HFFc6 (cell line): ENCODE results near the gene HSP90B1. TPM values are rescaled to one million over a fixed set of nuclear protein-coding genes. Genes with fewer than 3 reads are reported as not detected.

Source experiments
- DNase-seq: peaks from one replicate; pipeline ENCODE4 v3.0.0-alpha.2; 2018
- H3K27ac Mint-ChIP-seq: 2 replicates; pipeline ENCODE4 v1.8.0; 2020; ENCODE audit warnings: mild to moderate bottlenecking, mixed read lengths
- H3K27me3 Mint-ChIP-seq: 2 replicates; pipeline ENCODE4 v1.8.0; 2021; ENCODE audit warnings: mild to moderate bottlenecking, moderate library complexity, mixed read lengths; ENCODE audit not compliant: insufficient read depth
- H3K36me3 Mint-ChIP-seq: 2 replicates; pipeline ENCODE4 v1.8.0; 2021; ENCODE audit warnings: low read depth, mixed read lengths
- H3K4me1 Mint-ChIP-seq: 2 replicates; pipeline ENCODE4 v1.8.0; 2020; ENCODE audit warnings: low read depth, mixed read lengths
- H3K4me3 Mint-ChIP-seq: 2 replicates; pipeline ENCODE4 v1.8.0; 2020; ENCODE audit warnings: mild to moderate bottlenecking, moderate library complexity, mixed read lengths
- H3K9me3 Mint-ChIP-seq: 2 replicates; pipeline ENCODE4 v1.8.0; 2020; ENCODE audit warnings: mild to moderate bottlenecking, mixed read lengths
- CTCF ChIP-seq: fragments of 200-600 bp; sonication (generic); IDR thresholded peaks from 2 replicates; pipeline ENCODE4 v1.5.0; 2021; ENCODE audit warnings: antibody characterized with exemption, mild to moderate bottlenecking
- total RNA-seq, 6 experiments: library from RNA; stranded (reverse); fragmentation: NEBNext Ultra II Directional; extraction: Animal tissue kit (Norgen Biotek cat#: 25700); gene quantifications; 2 replicates in 1 of 6; 3 replicates in 5 of 6; pipeline ENCODE4 v1.2.3, GENCODE V29; 2021

The HSP90B1 gene
- total RNA-seq, 6 experiments from 2014 or later: 1,001 to 1,318 (median 1,069) TPM

GRCh38 chr12:103886195-103886797, 43.9 kb upstream of the HSP90B1 start:
- Mint-ChIP-seq H3K9me3 (no peaks in the 10 kb centered on the region), H3K27me3 (peaks cover 8% of the 10 kb centered on the region), H3K27ac (no peak overlapping the region)

GRCh38 chr12:103887738-103888137, 42.5 kb upstream of the HSP90B1 start:
- DNase-seq: no peak
- peaks cover 7% of the 10 kb centered on the region for H3K27me3 Mint-ChIP-seq
- no peak; the same call in 1 of the 2 replicates for TF ChIP-seq CTCF
- H3K4me1 Mint-ChIP-seq: peaks cover 10% of the 10 kb centered on the region
- H3K9me3 Mint-ChIP-seq: no peaks in the 10 kb centered on the region
- no peak overlapping the region for H3K27ac Mint-ChIP-seq
- H3K36me3 Mint-ChIP-seq: no peaks in the 10 kb centered on the region
- H3K4me3 Mint-ChIP-seq: no peak overlapping the region

More at GRCh38 chr12:103886195-103886797, 43.9 kb upstream of the HSP90B1 start:
- DNase-seq: no peak
- Mint-ChIP-seq H3K4me1 (peaks cover 13% of the 10 kb centered on the region), H3K4me3 (no peak overlapping the region), H3K36me3 (no peaks in the 10 kb centered on the region)
- TF ChIP-seq CTCF: no peak

- Mint-ChIP-seq H3K4me3 (no peak overlapping the region), H3K9me3 (no peaks in the 10 kb centered on the region), H3K27ac (no peak overlapping the region), H3K4me1 (no peaks in the 10 kb centered on the region), H3K27me3 (peaks cover 6% of the 10 kb centered on the region), H3K36me3 (no peaks in the 10 kb centered on the region)
- TF ChIP-seq CTCF: no peak
- DNase-seq: no peak
Measured at GRCh38 chr12:103897316-103897715, 32.9 kb upstream of the HSP90B1 start.

- Mint-ChIP-seq H3K4me1 (peaks cover 6% of the 10 kb centered on the region; the same call in 1 of the 2 replicates), H3K36me3 (no peaks in the 10 kb centered on the region), H3K9me3 (no peaks in the 10 kb centered on the region), H3K27me3 (peaks cover 9% of the 10 kb centered on the region), H3K27ac (no peak overlapping the region), H3K4me3 (no peak overlapping the region)
- TF ChIP-seq CTCF: no peak
- DNase-seq: no peak
Measured at GRCh38 chr12:103901518-103902173, 28.6 kb upstream of the HSP90B1 start.

GRCh38 chr12:103903993-103904392, 26.2 kb upstream of the HSP90B1 start:
- TF ChIP-seq CTCF: no peak
- no peak overlapping the region for H3K4me3 Mint-ChIP-seq
- H3K4me1 Mint-ChIP-seq: peaks cover 22% of the 10 kb centered on the region
- H3K27me3 Mint-ChIP-seq: peaks cover 9% of the 10 kb centered on the region
- no peak for DNase-seq
- no peak overlapping the region for H3K27ac Mint-ChIP-seq
- H3K9me3 Mint-ChIP-seq: no peaks in the 10 kb centered on the region
- H3K36me3 Mint-ChIP-seq: no peaks in the 10 kb centered on the region
